ENCODE data around the gene PLEKHG4.

DNA sequence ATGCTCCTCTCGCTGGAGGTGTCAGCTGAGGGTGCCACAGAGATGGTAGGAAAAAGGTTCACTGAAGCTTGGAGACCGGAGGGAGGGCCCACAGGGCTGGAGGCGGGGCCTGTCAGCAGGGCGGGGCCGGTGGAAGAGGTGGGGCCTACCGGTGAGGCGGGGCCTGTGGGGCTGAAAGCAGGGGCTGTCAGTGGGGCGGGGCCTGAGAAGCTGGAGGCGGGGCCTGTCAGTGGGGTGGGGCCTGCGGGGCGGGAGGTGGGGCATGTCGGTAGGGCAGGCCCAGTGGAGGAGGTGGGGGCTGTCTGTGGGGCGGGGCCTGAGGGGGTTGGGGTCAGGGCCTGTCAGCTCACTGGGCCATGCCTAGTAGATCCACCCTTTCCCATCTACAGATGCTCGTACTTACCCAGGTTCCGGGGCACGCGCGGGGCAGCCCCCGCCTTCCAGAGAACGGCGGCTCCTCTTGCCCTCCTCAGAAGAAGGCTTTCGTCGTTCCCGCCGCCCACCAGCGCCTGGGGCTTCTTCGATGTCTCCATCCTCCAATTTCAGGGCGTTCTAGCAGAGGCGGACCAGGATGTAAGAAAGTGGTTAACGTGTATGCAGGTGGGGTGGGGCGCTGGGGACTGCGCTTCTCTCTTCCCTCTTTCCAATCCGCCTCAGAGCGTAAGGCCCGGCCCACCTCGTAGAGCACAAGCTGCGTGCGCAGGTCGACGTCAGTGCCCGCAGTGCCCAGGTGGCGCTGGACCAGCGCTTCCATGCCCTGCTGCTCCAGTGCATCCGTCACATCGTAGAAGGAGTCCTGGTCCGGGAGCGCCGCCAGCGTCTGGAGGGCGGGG is 42.6 kb upstream of the PLEKHG4 start:
- TF ChIP-seq, protein P1, sequence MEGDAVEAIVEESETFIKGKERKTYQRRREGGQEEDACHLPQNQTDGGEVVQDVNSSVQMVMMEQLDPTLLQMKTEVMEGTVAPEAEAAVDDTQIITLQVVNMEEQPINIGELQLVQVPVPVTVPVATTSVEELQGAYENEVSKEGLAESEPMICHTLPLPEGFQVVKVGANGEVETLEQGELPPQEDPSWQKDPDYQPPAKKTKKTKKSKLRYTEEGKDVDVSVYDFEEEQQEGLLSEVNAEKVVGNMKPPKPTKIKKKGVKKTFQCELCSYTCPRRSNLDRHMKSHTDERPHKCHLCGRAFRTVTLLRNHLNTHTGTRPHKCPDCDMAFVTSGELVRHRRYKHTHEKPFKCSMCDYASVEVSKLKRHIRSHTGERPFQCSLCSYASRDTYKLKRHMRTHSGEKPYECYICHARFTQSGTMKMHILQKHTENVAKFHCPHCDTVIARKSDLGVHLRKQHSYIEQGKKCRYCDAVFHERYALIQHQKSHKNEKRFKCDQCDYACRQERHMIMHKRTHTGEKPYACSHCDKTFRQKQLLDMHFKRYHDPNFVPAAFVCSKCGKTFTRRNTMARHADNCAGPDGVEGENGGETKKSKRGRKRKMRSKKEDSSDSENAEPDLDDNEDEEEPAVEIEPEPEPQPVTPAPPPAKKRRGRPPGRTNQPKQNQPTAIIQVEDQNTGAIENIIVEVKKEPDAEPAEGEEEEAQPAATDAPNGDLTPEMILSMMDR (conservative IDR thresholded peaks at IDR 0.05 in 1 of 2, IDR thresholded peaks at IDR 0.05 in 1 of 2; ENCODE audit: low read depth in 1 of 2, low read length in 2 of 2) = no peak
- no peak for TF ChIP-seq EZH2 (IDR thresholded peaks at IDR 0.05; ENCODE audit: low read length, missing control alignments)
